Measurements from ENCODE around the gene ACOT7.

ACOT7 gene

GRCh38 chr1:6313393-6314200 lies 80.0 kb downstream of the ACOT7 start:
- Histone ChIP-seq H3K27ac (ENCODE audit: low read length) (no peak overlapping the region), H3K4me1 (ENCODE audit: insufficient read depth, low read length) (peaks cover 2% of the 10 kb centered on the region; the same call in 1 of the 2 replicates), H3K36me3 (ENCODE audit: insufficient read depth, low read length) (peaks cover 75% of the 10 kb centered on the region), H3K4me2 (ENCODE audit: insufficient read depth, low read length) (no peak overlapping the region), H3K27me3 (ENCODE audit: insufficient read depth, low read length, poor library complexity) (no peaks in the 10 kb centered on the region), H2AFZ (ENCODE audit: low read depth, low read length) (no peak overlapping the region), H3K79me2 (ENCODE audit: insufficient read depth, low read length) (peaks cover 4% of the 10 kb centered on the region; the same call in 1 of the 2 replicates), H3K9ac (ENCODE audit: low read depth, low read length) (no peak overlapping the region), H4K20me1 (ENCODE audit: insufficient read depth, low read length) (peaks cover 17% of the 10 kb centered on the region; the same call in 1 of the 2 replicates), H3K9me3 (ENCODE audit: insufficient read depth, low read length, severe bottlenecking) (no peaks in the 10 kb centered on the region), H3K4me3 (ENCODE audit: low read depth in 1 of 2, low read length in 2 of 2) (no peak overlapping the region)
- no peak for ATAC-seq (ENCODE audit: insufficient read depth, low read depth)
- no peak for DNase-seq
- no peak for TF ChIP-seq CTCF (IDR thresholded peaks at IDR 0.05; ENCODE audit: borderline replicate concordance, extremely low read depth, low read length, poor library complexity, severe bottlenecking)
- TF ChIP-seq EZH2 (IDR thresholded peaks at IDR 0.05; ENCODE audit: borderline replicate concordance, low read depth, low read length, severe bottlenecking): no peak

- TF ChIP-seq CTCF (IDR thresholded peaks at IDR 0.05; ENCODE audit: borderline replicate concordance, extremely low read depth, low read length, poor library complexity, severe bottlenecking) (no peak), EZH2 (IDR thresholded peaks at IDR 0.05; ENCODE audit: borderline replicate concordance, low read depth, low read length, severe bottlenecking) (no peak)
- H2AFZ ChIP-seq (ENCODE audit: low read depth, low read length): no peak overlapping the region
- no peaks in the 10 kb centered on the region for H3K9me3 ChIP-seq (ENCODE audit: insufficient read depth, low read length, severe bottlenecking)
- no peaks in the 10 kb centered on the region for H3K27me3 ChIP-seq (ENCODE audit: insufficient read depth, low read length, poor library complexity)
- H3K36me3 ChIP-seq (ENCODE audit: insufficient read depth, low read length): peaks cover 69% of the 10 kb centered on the region
- DNase-seq: no peak
- H3K4me1 ChIP-seq (ENCODE audit: insufficient read depth, low read length): no peaks in the 10 kb centered on the region
- no peak overlapping the region for H3K4me2 ChIP-seq (ENCODE audit: insufficient read depth, low read length)
- no peak for ATAC-seq (ENCODE audit: insufficient read depth, low read depth)
- H3K4me3 ChIP-seq (ENCODE audit: low read depth in 1 of 2, low read length in 2 of 2): no peak overlapping the region
- H3K27ac ChIP-seq (ENCODE audit: low read length): no peak overlapping the region
- H4K20me1 ChIP-seq (ENCODE audit: insufficient read depth, low read length): peaks cover 20% of the 10 kb centered on the region; the same call in 1 of the 2 replicates
- H3K9ac ChIP-seq (ENCODE audit: low read depth, low read length): no peak overlapping the region
- peaks cover 4% of the 10 kb centered on the region; the same call in 1 of the 2 replicates for H3K79me2 ChIP-seq (ENCODE audit: insufficient read depth, low read length)
Observed at GRCh38 chr1:6310116-6310848, 83.3 kb downstream of the ACOT7 start.

- no peak for ATAC-seq (ENCODE audit: insufficient read depth, low read depth)
- DNase-seq: no peak
- no peak overlapping the region for H2AFZ ChIP-seq (ENCODE audit: low read depth, low read length)
- no peak overlapping the region for H3K27ac ChIP-seq (ENCODE audit: low read length)
- H3K79me2 ChIP-seq (ENCODE audit: insufficient read depth, low read length): peaks cover 4% of the 10 kb centered on the region; the same call in 1 of the 2 replicates
- no peaks in the 10 kb centered on the region for H3K4me1 ChIP-seq (ENCODE audit: insufficient read depth, low read length)
- no peaks in the 10 kb centered on the region for H3K9me3 ChIP-seq (ENCODE audit: insufficient read depth, low read length, severe bottlenecking)
- H3K4me2 ChIP-seq (ENCODE audit: insufficient read depth, low read length): no peak overlapping the region
- H3K27me3 ChIP-seq (ENCODE audit: insufficient read depth, low read length, poor library complexity): no peaks in the 10 kb centered on the region
- TF ChIP-seq CTCF (IDR thresholded peaks at IDR 0.05; ENCODE audit: borderline replicate concordance, extremely low read depth, low read length, poor library complexity, severe bottlenecking) (no peak), EZH2 (IDR thresholded peaks at IDR 0.05; ENCODE audit: borderline replicate concordance, low read depth, low read length, severe bottlenecking) (no peak)
- H3K9ac ChIP-seq (ENCODE audit: low read depth, low read length): no peak overlapping the region
- H3K4me3 ChIP-seq (ENCODE audit: low read depth in 1 of 2, low read length in 2 of 2): no peak overlapping the region
- peaks cover 16% of the 10 kb centered on the region; the same call in 1 of the 2 replicates for H4K20me1 ChIP-seq (ENCODE audit: insufficient read depth, low read length)
- H3K36me3 ChIP-seq (ENCODE audit: insufficient read depth, low read length): peaks cover 62% of the 10 kb centered on the region
Observed at GRCh38 chr1:6309564-6309963, 84.0 kb downstream of the ACOT7 start.
